ENCODE measurements around the gene FAU.

Gene FAU

GRCh38 chr11:65102142-65103095, 19.5 kb downstream of the FAU start (continued):
- TF ChIP-seq ZFP3 (tag by site-specific recombination; IDR thresholded peaks at IDR 0.05; ENCODE audit: low read depth) (no peak), GFI1B (tag by site-specific recombination; IDR thresholded peaks at IDR 0.05) (no peak), ZNF707 (tag by site-specific recombination; IDR thresholded peaks at IDR 0.05) (no peak), ZNF266 (tag by site-specific recombination; IDR thresholded peaks at IDR 0.05; ENCODE audit: low read depth) (no peak), ZNF843 (tag by site-specific recombination; IDR thresholded peaks at IDR 0.05) (peak; percentile 63), ZNF560 (tag by site-specific recombination; IDR thresholded peaks at IDR 0.05; ENCODE audit: borderline replicate concordance) (no peak), ZNF274 (IDR thresholded peaks at IDR 0.05; ENCODE audit: low read length) (no peak), ZNF274 (tag by site-specific recombination; IDR thresholded peaks at IDR 0.05; ENCODE audit: borderline replicate concordance) (no peak), PRDM6 (tag by site-specific recombination; IDR thresholded peaks at IDR 0.05) (no peak), ZBTB48 (tag by site-specific recombination; IDR thresholded peaks at IDR 0.05) (peak; percentile 58; the same call in 1 of the 2 replicates), ZNF366 (tag by site-specific recombination; conservative IDR thresholded peaks at IDR 0.05) (peak; percentile 68), WT1 (tag by site-specific recombination; IDR thresholded peaks at IDR 0.05) (no peak), ZNF701 (tag by site-specific recombination; IDR thresholded peaks at IDR 0.05) (no peak), ZNF645 (tag by site-specific recombination; IDR thresholded peaks at IDR 0.05) (no peak), ZNF184 (tag by site-specific recombination; IDR thresholded peaks at IDR 0.05) (no peak), ZNF658 (tag by site-specific recombination; IDR thresholded peaks at IDR 0.05) (no peak), ZNF530 (tag by site-specific recombination; IDR thresholded peaks at IDR 0.05; ENCODE audit: low read depth) (no peak), ZNF664 (tag by site-specific recombination; IDR thresholded peaks at IDR 0.05) (no peak), CTCF (tag by site-specific recombination; IDR thresholded peaks at IDR 0.05) (no peak), ZNF624 (tag by site-specific recombination; IDR thresholded peaks at IDR 0.05) (no peak), HOXC10 (CRISPR knock-in tag; IDR thresholded peaks at IDR 0.05) (no peak), ZNF521 (tag by site-specific recombination; IDR thresholded peaks at IDR 0.05) (no peak), PRDM4 (tag by site-specific recombination; IDR thresholded peaks at IDR 0.05) (peak; percentile 30; the same call in 1 of the 2 replicates), GLIS2 (tag by site-specific recombination; IDR thresholded peaks at IDR 0.05) (no peak), ZNF585B (tag by site-specific recombination; IDR thresholded peaks at IDR 0.05) (no peak), REPIN1 (tag by site-specific recombination; IDR thresholded peaks at IDR 0.05; ENCODE audit: low read depth) (no peak), ZNF398 (tag by site-specific recombination; IDR thresholded peaks at IDR 0.05) (no peak), SCRT2 (tag by site-specific recombination; IDR thresholded peaks at IDR 0.05) (no peak), SETDB1 (IDR thresholded peaks at IDR 0.05; ENCODE audit: insufficient read length, low read length) (no peak), ZNF169 (tag by site-specific recombination; IDR thresholded peaks at IDR 0.05) (no peak), SP3 (tag by site-specific recombination; IDR thresholded peaks at IDR 0.05) (0 out of 2 replicates have a peak, but pooled peaks have one; percentile 13)

Measured in HEK293 (cell line).